H1 (cell line): ENCODE results near the gene SCP2. TPM values are rescaled to one million over a fixed set of nuclear protein-coding genes. Genes with fewer than 3 reads are reported as not detected.

ENCODE experiments used
- CTCF ChIA-PET: fragments of 300-600 bp; sonication (Branson Sonifier 250); formaldehyde crosslinking; loops from one replicate; lab custom pipeline; 2021; ENCODE audit not compliant: partially characterized antibody; lab: Charles Lee
- POLR2A ChIA-PET: fragments of 300-600 bp; sonication (Branson Sonifier 250); formaldehyde crosslinking; loops from one replicate; lab custom pipeline; 2021; ENCODE audit warnings: inconsistent platforms; ENCODE audit not compliant: partially characterized antibody; lab: Charles Lee
- DNase-seq, 2 experiments: peaks; one replicate each; pipeline versions ENCODE4 v3.0.0 to v3.0.0-alpha.2; 2010 to 2022; ENCODE audit warnings: low spot score in 2 of 2, low read depth in 1 of 2, mixed read lengths in 1 of 2
- FAIRE-seq: peaks from 2 replicates; lab custom pipeline; 2011; peaks lifted over from hg19 to GRCh38; lab: Jason Lieb, UNC
- H2AFZ ChIP-seq: 2 replicates; pipeline ENCODE4 v1.8.1; 2012; ENCODE audit warnings: low read length, inconsistent platforms
- H2AK5ac ChIP-seq: 2 replicates; pipeline ENCODE4 v1.6.1; 2013; ENCODE audit warnings: low read depth, low read length
- H2BK120ac ChIP-seq: replicated peaks from 2 replicates; pipeline ENCODE3; 2013; ENCODE audit warnings: low read depth, low read length, inconsistent platforms
- H2BK12ac ChIP-seq: 2 replicates; pipeline ENCODE4 v1.6.1; 2013; ENCODE audit warnings: low read depth, low read length
- H2BK15ac ChIP-seq: 2 replicates; pipeline ENCODE4 v1.6.1; 2013; ENCODE audit warnings: low read length
- H2BK20ac ChIP-seq: 2 replicates; pipeline ENCODE4 v1.6.1; 2013; ENCODE audit warnings: low read length
- H2BK5ac ChIP-seq: 2 replicates; pipeline ENCODE4 v1.6.1; 2013; ENCODE audit warnings: low read depth, low read length
- H3K14ac ChIP-seq: 2 replicates; pipeline ENCODE4 v1.6.1; 2013; ENCODE audit warnings: inconsistent platforms; ENCODE audit not compliant: insufficient read length
- H3K18ac ChIP-seq: 2 replicates; pipeline ENCODE4 v1.6.1; 2013; ENCODE audit warnings: low read length; ENCODE audit errors: extremely low read depth
- H3K23ac ChIP-seq: 2 replicates; pipeline ENCODE4 v1.6.1; 2013; ENCODE audit warnings: inconsistent platforms; ENCODE audit not compliant: insufficient read length
- H3K23me2 ChIP-seq: 2 replicates; pipeline ENCODE4 v1.6.1; 2013; ENCODE audit warnings: low read depth, low read length
- H3K27ac ChIP-seq: 2 replicates; pipeline ENCODE4 v1.6.1; 2011; ENCODE audit warnings: low read depth, low read length, inconsistent platforms
- H3K27me3 ChIP-seq, 4 experiments: replicated peaks in 1 of 4; 1 replicate in 1 of 4; 2 replicates in 3 of 4; pipeline versions ENCODE4 v1.6.1 to v1.8.1; 2011 to 2013; ENCODE audit warnings: low read length in 3 of 4, mild to moderate bottlenecking in 3 of 4, inconsistent platforms in 2 of 4, mixed read lengths in 2 of 4, moderate library complexity in 1 of 4; ENCODE audit not compliant: control insufficient read depth in 3 of 4, insufficient read depth in 3 of 4; ENCODE audit errors: extremely low read depth in 1 of 4
- H3K36me3 ChIP-seq, 4 experiments: 2 replicates each; pipeline versions ENCODE4 v1.6.1 to v1.8.1; 2011 to 2013; ENCODE audit warnings: mild to moderate bottlenecking in 4 of 4, low read length in 3 of 4, moderate library complexity in 2 of 4, control low read depth in 1 of 4, inconsistent platforms in 1 of 4; ENCODE audit not compliant: insufficient read depth in 4 of 4, control insufficient read depth in 2 of 4
- H3K4ac ChIP-seq: replicated peaks from 2 replicates; pipeline ENCODE3; 2013; ENCODE audit warnings: low read length, low read depth, mixed read lengths, inconsistent platforms; ENCODE audit not compliant: insufficient read length
- H3K4me1 ChIP-seq, 4 experiments: replicated peaks in 1 of 4; 1 replicate in 1 of 4; 2 replicates in 3 of 4; pipeline versions ENCODE4 v1.6.1 to v1.8.1; 2011 to 2013; ENCODE audit warnings: low read length in 3 of 4, inconsistent platforms in 2 of 4, mixed read lengths in 1 of 4; ENCODE audit not compliant: insufficient read depth in 4 of 4, control insufficient read depth in 3 of 4
- H3K4me2 ChIP-seq, 2 experiments: 2 replicates each; pipeline versions ENCODE4 v1.6.1 to v1.8.1; 2011 to 2013; ENCODE audit warnings: low read depth in 2 of 2, low read length in 2 of 2, control low read depth in 1 of 2, inconsistent platforms in 1 of 2, mild to moderate bottlenecking in 1 of 2; ENCODE audit not compliant: insufficient read depth in 1 of 2
- H3K4me3 ChIP-seq, 4 experiments: fragments of 200-600, 300-600 bp in 1 of 4; sonication (generic), shearing (Covaris generic), sonication (Bioruptor Twin) in 1 of 4; 2 replicates each; pipeline versions ENCODE4 v1.5.1 to v1.8.1; 2011 to 2016; ENCODE audit warnings: low read length in 4 of 4, low read depth in 3 of 4, control low read depth in 2 of 4, inconsistent platforms in 2 of 4, mild to moderate bottlenecking in 2 of 4, mixed read lengths in 1 of 4, moderate library complexity in 1 of 4; ENCODE audit not compliant: insufficient read depth in 2 of 4; ENCODE audit errors: extremely low read depth in 1 of 4
- H3K56ac ChIP-seq: replicated peaks from 2 replicates; pipeline ENCODE3; 2013; ENCODE audit warnings: low read depth, mild to moderate bottlenecking, mixed read lengths, low read length, inconsistent platforms; ENCODE audit not compliant: insufficient read length
- H3K79me1 ChIP-seq: 2 replicates; pipeline ENCODE4 v1.6.1; 2013; ENCODE audit warnings: low read depth, low read length, control low read depth
- H3K79me2 ChIP-seq, 2 experiments: 2 replicates each; pipeline versions ENCODE4 v1.6.1 to v1.8.1; 2012 to 2013; ENCODE audit warnings: low read length in 2 of 2, mild to moderate bottlenecking in 2 of 2, inconsistent platforms in 1 of 2; ENCODE audit not compliant: insufficient read depth in 2 of 2, control insufficient read depth in 1 of 2
- H3K9ac ChIP-seq, 4 experiments: replicated peaks in 1 of 4; 1 replicate in 1 of 4; 2 replicates in 3 of 4; pipeline versions ENCODE4 v1.6.1 to v1.8.1; 2011 to 2013; ENCODE audit warnings: low read depth in 3 of 4, low read length in 3 of 4, control low read depth in 2 of 4, mild to moderate bottlenecking in 2 of 4, moderate library complexity in 2 of 4, inconsistent platforms in 1 of 4; ENCODE audit errors: extremely low read depth in 1 of 4
- H3K9me3 ChIP-seq, 2 experiments: 2 replicates each; pipeline versions ENCODE4 v1.6.1 to v1.8.1; 2012 to 2013; ENCODE audit warnings: mild to moderate bottlenecking in 2 of 2, moderate library complexity in 2 of 2, control low read depth in 1 of 2, inconsistent platforms in 1 of 2, low read depth in 1 of 2, low read length in 1 of 2, mixed read lengths in 1 of 2; ENCODE audit not compliant: insufficient read depth in 2 of 2
- H4K20me1 ChIP-seq, 2 experiments: replicated peaks in 1 of 2; 2 replicates each; pipeline versions ENCODE3 to v1.8.1; 2011 to 2013; ENCODE audit warnings: inconsistent platforms in 2 of 2, low read length in 2 of 2, mild to moderate bottlenecking in 1 of 2; ENCODE audit not compliant: insufficient read depth in 2 of 2, control insufficient read depth in 1 of 2
- H4K5ac ChIP-seq: 2 replicates; pipeline ENCODE4 v1.6.1; 2013; ENCODE audit warnings: low read length, low read depth, mixed read lengths, inconsistent platforms; ENCODE audit not compliant: insufficient read length
- H4K8ac ChIP-seq: 2 replicates; pipeline ENCODE4 v1.8.0; 2013; ENCODE audit warnings: mild to moderate bottlenecking, moderate library complexity, low read length, inconsistent platforms; ENCODE audit not compliant: insufficient read depth; ENCODE audit errors: extremely low read depth
- H4K91ac ChIP-seq: replicated peaks from 2 replicates; pipeline ENCODE3; 2013; ENCODE audit warnings: low read length, mixed read lengths, inconsistent platforms; ENCODE audit not compliant: insufficient read length
- ATF3 ChIP-seq: IDR thresholded peaks from 2 replicates; pipeline ENCODE4 v1.6.1; 2011; ENCODE audit warnings: low read depth, mild to moderate bottlenecking, low read length; ENCODE audit not compliant: insufficient read depth
- EP300 ChIP-seq, 2 experiments: IDR thresholded peaks; 1 replicate in 1 of 2; 2 replicates in 1 of 2; pipeline ENCODE4 v1.6.1; 2011 to 2012; ENCODE audit warnings: low read depth in 2 of 2, low read length in 2 of 2, mild to moderate bottlenecking in 2 of 2, borderline replicate concordance in 1 of 2, inconsistent platforms in 1 of 2, moderate library complexity in 1 of 2
- FOSL1 ChIP-seq: IDR thresholded peaks from 2 replicates; pipeline ENCODE4 v1.6.1; 2011; ENCODE audit warnings: mild to moderate bottlenecking, low read depth, low read length, moderate library complexity; ENCODE audit not compliant: insufficient read depth
- NRF1 ChIP-seq: IDR thresholded peaks from 2 replicates; pipeline ENCODE4 v1.6.1; 2011; ENCODE audit warnings: mild to moderate bottlenecking, low read depth, low read length, improper control_type of control experiment
- SUZ12 ChIP-seq: fragments of 200-600 bp; sonication (generic); IDR thresholded peaks from 2 replicates; pipeline ENCODE4 v1.6.1; 2012; ENCODE audit warnings: mild to moderate bottlenecking, inconsistent platforms, low read length, moderate library complexity, mixed read lengths
- TEAD4 ChIP-seq: IDR thresholded peaks from 2 replicates; pipeline ENCODE4 v1.6.1; 2012; ENCODE audit warnings: low read depth, low read length, inconsistent platforms, mixed read lengths
- ZNF274 ChIP-seq: IDR thresholded peaks from 2 replicates; pipeline ENCODE4 v1.7.0; 2012; ENCODE audit warnings: low read length, borderline replicate concordance; ENCODE audit errors: extremely low read depth
- WGBS, 2 experiments: shearing (Covaris generic) in 1 of 2; methylation state at CpG; one replicate each; pipeline versions ENCODE4 v1.1.6 to v1.1.7; 2013 to 2015; ENCODE audit warnings: low lambda C conversion rate in 2 of 2, mixed read lengths in 2 of 2, inconsistent platforms in 1 of 2, low coverage in 1 of 2, missing lambda C conversion rate in 1 of 2; ENCODE audit not compliant: insufficient replicate concordance in 2 of 2, insufficient coverage in 1 of 2, insufficient read length in 1 of 2; ENCODE audit errors: extremely low coverage in 1 of 2, missing lambda C conversion rate in 1 of 2; 5-methylcytosine and 5-hydroxymethylcytosine counted together
- polyA plus RNA-seq, 7 experiments: library from polyadenylated mRNA; depleted of rRNA in 3 of 7; stranded (reverse) in 5 of 7; unstranded in 2 of 7; fragments of >200 nt in 5 of 7; fragments of 200-250 nt in 2 of 7; gene quantifications; 1 replicate in 5 of 7; 2 replicates in 1 of 7; 4 replicates in 1 of 7; pipeline versions ENCODE4 v1.2.1 to v1.2.3, GENCODE V29; 2011 to 2013; ENCODE audit warnings: missing spikeins in 2 of 7, mixed read lengths in 2 of 7
- total RNA-seq: library from RNA; stranded (reverse); fragmentation: NEBNext Ultra II Directional; extraction: Animal tissue kit (Norgen Biotek cat#: 25700); gene quantifications from 2 replicates; pipeline ENCODE4 v1.2.1, GENCODE V29; 2021
- TF ChIP-seq, protein P1 (sequence below), 3 experiments: IDR thresholded peaks; 1 replicate in 2 of 3; 2 replicates in 1 of 3; pipeline versions ENCODE4 v1.5.1 to v1.6.1; 2011; ENCODE audit warnings: low read length in 3 of 3, mild to moderate bottlenecking in 3 of 3, inconsistent platforms in 2 of 3, low read depth in 1 of 3, moderate library complexity in 1 of 3; ENCODE audit not compliant: insufficient read depth in 1 of 3; ENCODE audit errors: control extremely low read depth in 1 of 3

Gene SCP2
- total and polyA plus RNA-seq, 2 of the 8 experiments (the other 6 are each of a cell fraction or from before 2014, with no cell fraction given), result 20.9 to 54.3 TPM

- CTCF ChIA-PET, result interaction anchor here (0.7 kb wide), 1 partner anchor 13 kb away, joined by 3 read pairs; no protein-coding TSS in a partner anchor
- POLR2A ChIA-PET, result no interaction called here
Observed at GRCh38 chr1:53022179-53022578, 95.1 kb downstream of the SCP2 start.

More at GRCh38 chr1:53022179-53022578, 95.1 kb downstream of the SCP2 start:
- Histone ChIP-seq H2BK5ac (no peak overlapping the region), H4K8ac (no peak overlapping the region), H2BK15ac (no peak overlapping the region), H3K4me2 (no peak overlapping the region), H3K56ac (no peak overlapping the region), H3K9ac (no peak overlapping the region), H3K36me3 (no peaks in the 10 kb centered on the region), H3K79me1 (no peaks in the 10 kb centered on the region), H3K27ac (no peak overlapping the region), H3K18ac (no peak overlapping the region), H3K23ac (no peak overlapping the region), H3K23me2 (no peaks in the 10 kb centered on the region), H3K14ac (no peak overlapping the region), H3K9me3 (no peaks in the 10 kb centered on the region), H4K20me1 (no peaks in the 10 kb centered on the region), H3K79me2 (no peaks in the 10 kb centered on the region), H3K27me3 (no peaks in the 10 kb centered on the region), H4K91ac (no peak overlapping the region), H3K4me1 (no peaks in the 10 kb centered on the region), H3K4ac (no peak overlapping the region), H2BK12ac (no peak overlapping the region), H2BK20ac (no peak overlapping the region), H2BK120ac (no peak overlapping the region), H2AK5ac (no peak overlapping the region), H3K4me3 (no peak overlapping the region), H2AFZ (no peak overlapping the region), H4K5ac (no peak overlapping the region)
- DNase-seq (no peak), FAIRE-seq (no peak)
- WGBS, 2 experiments, result 100% methylated on average over 1 of the region's 1 CpG; no CpG with 5 or more reads in 1 of the 2 experiments
- TF ChIP-seq ZNF274 (no peak), SUZ12 (no peak), FOSL1 (no peak), EP300 (IDR thresholded peaks at IDR 0.05; ENCODE audit: borderline replicate concordance in 1 of 2, low read depth in 2 of 2, low read length in 2 of 2) (no peak), TEAD4 (no peak), ATF3 (no peak), NRF1 (no peak)
- TF ChIP-seq, protein P1, sequence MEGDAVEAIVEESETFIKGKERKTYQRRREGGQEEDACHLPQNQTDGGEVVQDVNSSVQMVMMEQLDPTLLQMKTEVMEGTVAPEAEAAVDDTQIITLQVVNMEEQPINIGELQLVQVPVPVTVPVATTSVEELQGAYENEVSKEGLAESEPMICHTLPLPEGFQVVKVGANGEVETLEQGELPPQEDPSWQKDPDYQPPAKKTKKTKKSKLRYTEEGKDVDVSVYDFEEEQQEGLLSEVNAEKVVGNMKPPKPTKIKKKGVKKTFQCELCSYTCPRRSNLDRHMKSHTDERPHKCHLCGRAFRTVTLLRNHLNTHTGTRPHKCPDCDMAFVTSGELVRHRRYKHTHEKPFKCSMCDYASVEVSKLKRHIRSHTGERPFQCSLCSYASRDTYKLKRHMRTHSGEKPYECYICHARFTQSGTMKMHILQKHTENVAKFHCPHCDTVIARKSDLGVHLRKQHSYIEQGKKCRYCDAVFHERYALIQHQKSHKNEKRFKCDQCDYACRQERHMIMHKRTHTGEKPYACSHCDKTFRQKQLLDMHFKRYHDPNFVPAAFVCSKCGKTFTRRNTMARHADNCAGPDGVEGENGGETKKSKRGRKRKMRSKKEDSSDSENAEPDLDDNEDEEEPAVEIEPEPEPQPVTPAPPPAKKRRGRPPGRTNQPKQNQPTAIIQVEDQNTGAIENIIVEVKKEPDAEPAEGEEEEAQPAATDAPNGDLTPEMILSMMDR (IDR thresholded peaks at IDR 0.05; ENCODE audit: control extremely low read depth in 1 of 3, insufficient read depth in 1 of 3, low read depth in 1 of 3, low read length in 3 of 3), result peak in 1 of 3 experiments; percentile 14; a peak in 1 of 4 replicates
